HG03135 (cell line): ENCODE results near the gene ACTL7B.
"Not testable (repeated sequence)": the region's sequence is repeated elsewhere in the genome, so short reads cannot be mapped to it uniquely, and the experiment has no call there.

Experiments
- ATAC-seq: cut with Tn5 transposase; IDR thresholded peaks from one replicate; pipeline ENCODE4 v1.9.1; 2021; ENCODE audit warnings: mild to moderate bottlenecking, moderate library complexity; ENCODE audit not compliant: unreplicated experiment

The ACTL7B gene, protein sequence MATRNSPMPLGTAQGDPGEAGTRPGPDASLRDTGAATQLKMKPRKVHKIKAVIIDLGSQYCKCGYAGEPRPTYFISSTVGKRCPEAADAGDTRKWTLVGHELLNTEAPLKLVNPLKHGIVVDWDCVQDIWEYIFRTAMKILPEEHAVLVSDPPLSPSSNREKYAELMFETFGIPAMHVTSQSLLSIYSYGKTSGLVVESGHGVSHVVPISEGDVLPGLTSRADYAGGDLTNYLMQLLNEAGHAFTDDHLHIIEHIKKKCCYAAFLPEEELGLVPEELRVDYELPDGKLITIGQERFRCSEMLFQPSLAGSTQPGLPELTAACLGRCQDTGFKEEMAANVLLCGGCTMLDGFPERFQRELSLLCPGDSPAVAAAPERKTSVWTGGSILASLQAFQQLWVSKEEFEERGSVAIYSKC

DNA sequence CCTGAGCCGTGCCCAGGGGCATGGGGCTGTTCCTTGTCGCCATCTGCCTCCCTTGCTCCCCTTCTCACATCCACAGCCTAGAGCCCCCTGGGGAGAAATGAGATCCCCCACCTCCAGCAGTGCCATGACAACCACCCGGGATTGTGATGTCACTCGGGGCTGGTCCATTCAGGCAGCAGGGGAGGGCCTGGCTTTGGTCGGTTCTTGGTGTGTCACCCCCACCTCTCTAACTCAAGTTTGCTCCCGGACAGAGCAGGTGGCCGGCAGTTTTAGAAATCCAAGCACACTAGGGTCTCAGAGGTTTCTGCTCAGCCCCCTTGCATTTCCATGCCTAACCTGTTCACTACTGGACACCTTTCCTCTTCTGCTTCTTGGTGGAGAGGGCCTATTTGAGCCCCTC lies at the start of gene ACTL7B:
Gene ACTL7B, minus strand, starts transcription at position 99 of the 400 bp plus-strand sequence. Its CDS starts 56 bp downstream, at position 43.
- no peak for ATAC-seq

DNA sequence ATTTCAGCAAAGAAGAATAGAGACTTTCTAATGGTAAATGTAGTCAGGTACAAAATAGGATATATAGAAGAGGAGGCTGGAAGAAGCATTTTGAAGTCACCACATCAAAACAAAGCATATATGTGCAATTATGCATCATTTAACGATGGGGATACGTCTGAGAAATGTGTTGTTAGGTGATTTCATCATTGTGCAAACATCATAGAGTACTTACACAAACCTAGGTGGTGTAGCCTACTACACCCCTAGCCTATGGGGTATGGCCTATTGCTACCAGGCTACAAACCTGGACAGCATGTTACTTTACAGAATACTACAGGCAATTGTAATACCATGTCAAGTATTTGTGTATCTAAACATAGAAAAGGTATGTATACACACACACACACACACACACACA lies 49.7 kb upstream of the ACTL7B start:
- no peak for ATAC-seq

DNA sequence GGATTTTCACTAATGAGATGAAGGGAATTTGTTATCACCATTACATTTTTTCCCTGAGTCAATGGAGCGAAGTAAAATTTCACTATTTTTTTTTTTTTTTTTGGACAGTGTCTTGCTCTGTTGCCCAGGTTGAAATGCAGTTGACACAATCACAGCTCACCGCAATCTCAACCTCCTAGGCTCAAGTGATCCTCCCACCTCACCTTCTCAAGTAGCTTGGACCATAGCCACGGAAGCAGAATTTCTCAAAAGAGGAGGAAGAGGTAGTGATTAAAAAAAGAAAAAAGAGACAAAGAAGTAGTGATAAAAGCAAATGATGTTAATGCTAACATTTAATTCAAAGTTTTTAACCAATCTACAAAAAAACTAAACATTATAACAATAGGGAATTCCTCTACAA lies 48.4 kb upstream of the ACTL7B start:
- ATAC-seq, result no peak

DNA sequence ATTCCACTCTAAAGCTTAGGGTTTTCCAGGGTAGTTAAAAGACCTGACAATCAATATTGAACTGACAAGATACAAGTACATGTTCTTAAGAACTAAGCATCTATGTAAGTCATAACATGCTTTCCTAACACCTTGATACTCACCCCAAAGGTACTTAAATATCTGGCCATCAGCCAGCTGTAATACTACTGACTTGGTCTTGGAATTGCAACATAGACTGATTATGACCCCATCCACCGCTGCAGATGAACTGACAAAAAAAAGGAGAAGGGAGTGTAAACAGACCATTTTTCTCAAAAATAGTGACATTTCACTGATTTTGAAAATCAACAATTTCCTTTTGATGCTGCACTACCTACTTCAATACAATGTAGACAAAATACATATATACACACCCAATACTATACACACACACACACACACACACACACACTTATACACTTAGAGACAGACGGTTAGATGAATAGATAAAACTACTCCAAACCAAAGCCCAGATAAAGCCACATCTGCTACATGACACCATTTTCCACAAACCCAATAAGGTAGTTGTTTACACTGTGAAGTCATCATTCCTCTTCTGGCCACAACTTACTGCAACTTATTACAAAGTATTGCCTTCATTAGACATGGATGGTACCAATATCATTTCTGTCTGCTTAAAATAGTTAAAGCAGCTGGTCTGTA lies 47.8 kb upstream of the ACTL7B start:
- no peak for ATAC-seq

DNA sequence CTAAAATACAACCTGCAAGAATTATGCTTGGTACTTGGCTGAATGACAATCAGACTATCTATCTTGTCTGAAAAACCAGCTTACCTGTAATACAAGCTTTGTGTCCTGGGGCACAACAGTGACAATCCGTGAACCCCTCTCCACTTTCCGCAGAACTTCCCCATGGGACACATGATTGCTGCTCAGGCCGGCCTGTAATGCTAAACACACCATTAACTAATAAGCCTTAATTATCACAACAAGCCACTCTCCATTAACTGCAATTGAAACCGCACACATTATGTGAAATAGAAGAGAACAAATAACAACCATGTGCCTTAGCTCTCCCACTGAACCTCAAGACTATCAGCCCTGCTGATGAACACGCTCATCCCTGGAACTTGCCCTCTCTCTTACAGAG lies 44.4 kb upstream of the ACTL7B start:
- no peak for ATAC-seq

DNA sequence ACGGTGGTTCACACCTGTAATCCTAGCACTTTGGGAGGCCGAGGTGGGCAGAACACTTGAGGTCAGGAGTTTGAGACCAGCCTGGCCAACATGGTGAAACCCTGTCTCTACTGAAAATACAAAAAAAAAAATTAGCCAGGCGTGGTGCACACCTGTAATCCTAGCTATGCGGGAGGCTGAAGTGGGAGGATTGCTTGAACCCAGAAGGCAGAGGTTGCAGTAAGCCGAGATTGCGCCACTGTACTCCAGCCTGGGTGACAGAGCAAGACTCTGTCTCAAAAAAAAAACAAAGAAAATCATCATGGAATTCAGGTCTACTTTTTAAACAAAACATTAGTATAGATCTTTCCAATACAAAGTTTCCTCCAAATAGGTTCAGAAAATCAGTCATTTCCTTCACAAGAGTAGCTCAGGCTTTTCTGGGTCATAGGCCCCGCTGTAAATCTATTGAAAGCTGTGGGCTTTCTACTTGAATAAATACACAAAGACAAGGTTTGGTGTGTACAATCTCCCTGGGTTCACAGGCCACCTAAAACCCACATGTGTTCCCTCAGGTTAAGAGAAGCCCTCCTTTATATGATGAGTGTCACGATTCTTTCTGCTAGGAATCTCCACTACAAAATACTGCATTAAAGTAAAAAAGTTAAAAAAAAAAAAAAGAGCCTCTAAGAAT lies 43.4 kb upstream of the ACTL7B start:
- ATAC-seq, result not testable (repeated sequence)

DNA sequence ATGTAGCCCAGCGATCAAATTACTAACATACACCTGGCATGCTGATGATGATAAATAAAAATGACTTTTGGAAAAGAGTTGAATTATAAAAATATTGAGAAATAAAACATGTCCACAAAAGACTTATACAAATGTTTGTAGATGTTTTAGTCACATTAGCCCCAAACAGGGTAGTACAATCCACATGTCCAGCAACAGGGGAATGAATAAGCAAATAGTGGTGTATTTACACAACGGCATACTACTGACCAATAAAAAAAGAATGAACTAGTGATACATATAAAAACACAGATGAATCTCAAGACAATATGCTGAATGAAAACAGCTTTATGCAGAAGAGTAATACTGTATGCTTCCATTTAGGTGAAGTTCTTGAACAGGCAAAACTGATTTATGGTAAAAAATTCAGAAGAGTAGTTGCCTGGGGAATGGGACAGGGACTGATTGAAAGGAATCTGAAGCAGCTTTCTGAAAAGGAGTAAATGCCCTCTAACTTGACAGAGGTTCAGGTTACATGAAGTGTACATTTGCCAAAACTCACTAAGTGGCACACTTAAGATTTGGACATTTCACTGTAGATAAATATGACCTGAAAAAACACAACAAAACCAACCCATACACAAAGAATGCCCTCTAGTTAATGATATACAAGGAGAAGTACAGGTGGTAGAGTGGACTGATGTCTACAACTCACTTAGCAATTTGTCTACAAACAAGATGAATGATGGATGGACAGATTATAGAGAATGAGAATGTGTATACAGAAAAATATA lies 41.7 kb upstream of the ACTL7B start:
- ATAC-seq, result no peak

DNA sequence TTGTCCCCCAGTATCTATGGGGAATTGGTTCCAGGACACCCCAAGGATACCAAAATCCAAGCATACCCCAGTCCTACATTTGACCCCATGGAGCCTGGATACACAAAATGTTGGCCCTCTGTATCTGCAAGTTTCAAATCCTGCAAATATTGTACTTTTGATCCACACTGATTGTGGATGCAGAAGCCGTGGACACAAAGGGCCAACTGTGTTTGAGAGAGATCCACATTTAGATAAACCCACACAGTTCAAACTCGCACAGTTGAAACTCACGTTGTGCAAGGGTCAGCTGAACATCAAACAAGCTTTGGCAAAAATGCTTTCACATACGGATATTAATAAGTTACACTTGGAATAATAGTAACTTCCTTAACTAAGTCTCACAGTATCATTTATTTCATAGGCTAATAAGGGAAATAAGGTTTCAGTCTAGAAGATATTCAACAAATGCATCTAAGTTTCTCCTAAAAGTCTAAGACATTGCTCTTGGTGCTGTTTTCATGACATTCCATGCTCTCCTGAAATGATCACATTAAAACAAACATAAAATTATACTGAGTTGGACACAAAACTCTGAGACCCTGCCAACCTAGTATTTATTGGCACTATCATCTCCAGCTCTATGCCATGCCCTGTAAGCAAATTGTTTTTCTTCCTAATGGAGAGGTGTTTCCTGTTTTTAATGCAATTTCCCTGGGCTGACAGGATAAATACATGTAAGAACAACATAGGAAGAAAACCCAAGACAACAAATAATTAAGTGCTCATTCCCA lies 38.6 kb upstream of the ACTL7B start:
- no peak for ATAC-seq

DNA sequence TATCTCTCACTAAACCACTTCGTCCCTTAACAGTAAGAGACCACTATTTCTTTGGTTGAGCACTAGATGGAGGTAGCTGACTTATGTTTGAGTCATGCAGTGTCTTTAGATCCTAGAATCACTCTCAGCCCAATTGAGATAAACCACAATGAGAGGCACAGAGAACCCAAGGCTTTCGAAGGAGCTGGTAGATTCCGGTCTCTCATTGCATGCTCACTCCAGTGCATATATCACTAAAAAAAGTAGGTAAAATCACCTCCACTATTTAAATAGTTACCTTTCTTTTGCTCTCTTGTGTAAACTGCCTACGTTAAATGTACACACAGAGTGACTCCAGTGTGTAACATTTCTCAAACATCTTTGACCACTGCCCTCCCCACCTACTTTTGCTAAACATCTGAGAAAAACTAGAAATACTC lies 33.9 kb upstream of the ACTL7B start:
- no peak for ATAC-seq

DNA sequence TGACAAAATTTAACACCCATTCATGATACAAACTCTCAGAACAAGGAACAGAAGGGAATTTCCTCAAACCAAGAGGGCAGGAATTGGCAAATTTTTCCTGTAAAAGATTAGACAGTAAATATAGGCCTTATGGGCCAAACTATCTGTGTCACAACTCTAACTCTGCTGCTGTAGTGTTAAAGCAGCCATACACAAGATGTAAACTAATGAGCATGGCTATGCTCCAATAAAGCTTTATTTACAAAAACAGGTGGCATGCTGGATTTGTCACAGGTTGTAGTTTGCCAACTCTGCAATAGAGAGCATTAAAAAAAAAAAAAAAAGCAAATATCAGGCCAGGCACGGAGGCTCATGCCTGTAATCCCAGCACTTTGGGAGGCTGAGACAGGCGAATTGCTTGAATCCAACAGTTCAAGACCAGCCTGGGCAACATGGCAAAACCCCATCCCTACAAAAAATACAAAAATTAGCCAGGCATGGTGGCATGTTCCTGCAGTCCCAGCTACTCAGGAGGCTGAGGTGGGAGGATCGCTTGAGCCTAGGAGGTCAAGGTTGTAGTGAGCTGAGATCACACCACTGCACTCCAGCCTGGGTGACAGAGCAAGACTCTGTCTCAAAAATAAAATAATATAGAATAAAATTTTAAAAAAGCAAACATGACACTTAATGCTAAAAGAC lies 30.9 kb upstream of the ACTL7B start:
- not testable (repeated sequence) for ATAC-seq

DNA sequence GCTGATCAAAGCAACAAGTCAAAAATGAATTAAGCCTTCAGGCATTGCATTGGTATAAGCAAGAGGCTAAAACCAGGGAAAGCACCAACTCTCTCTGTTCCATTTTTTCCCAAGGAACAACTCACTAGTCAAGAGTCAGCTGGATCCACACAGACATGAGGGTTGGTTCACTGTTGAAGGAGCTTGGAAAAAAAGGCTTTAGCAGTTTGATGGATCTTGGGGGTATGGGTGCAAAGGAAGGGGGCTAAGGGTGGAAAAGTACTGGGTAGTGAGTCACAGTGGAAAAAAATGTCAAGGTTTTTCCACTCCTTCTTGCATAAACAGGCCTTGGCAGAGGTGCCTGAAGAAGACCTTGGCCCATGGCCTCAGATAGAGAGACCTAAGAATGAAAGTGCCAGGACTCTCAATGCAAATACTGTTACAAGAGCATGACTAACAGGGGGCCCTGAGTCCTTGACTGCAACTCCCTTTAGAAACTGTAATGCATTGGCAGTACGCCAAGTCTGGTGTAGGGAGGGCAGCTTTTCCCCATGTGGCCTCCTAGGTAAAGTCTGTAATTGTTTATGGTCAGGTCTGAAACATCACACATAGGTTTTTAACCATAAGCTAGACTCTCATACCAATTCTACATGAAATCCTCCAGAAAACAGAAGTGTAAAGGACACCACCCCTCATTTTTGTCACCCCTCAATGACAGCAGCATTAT lies 30.0 kb upstream of the ACTL7B start:
- peak; percentile 100 for ATAC-seq

DNA sequence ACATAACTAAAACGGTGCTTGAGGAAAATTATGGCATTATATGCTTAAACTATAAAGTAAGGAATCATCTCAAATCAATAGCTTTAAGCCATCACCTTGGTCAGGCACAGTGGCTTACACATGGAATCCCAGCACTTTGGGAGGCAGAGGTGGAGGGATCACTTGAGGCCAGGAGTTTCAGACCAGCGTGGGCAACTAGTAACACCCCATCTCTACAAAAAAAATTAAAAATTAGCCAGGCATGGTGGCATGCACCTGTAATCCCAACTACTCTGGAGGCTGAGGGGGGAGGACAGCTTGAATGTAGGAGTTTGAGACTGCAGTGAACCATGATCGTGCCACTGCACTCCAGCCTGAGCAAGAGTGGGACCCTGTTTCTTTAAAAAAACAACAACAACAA lies 28.9 kb upstream of the ACTL7B start:
- ATAC-seq, result no peak

DNA sequence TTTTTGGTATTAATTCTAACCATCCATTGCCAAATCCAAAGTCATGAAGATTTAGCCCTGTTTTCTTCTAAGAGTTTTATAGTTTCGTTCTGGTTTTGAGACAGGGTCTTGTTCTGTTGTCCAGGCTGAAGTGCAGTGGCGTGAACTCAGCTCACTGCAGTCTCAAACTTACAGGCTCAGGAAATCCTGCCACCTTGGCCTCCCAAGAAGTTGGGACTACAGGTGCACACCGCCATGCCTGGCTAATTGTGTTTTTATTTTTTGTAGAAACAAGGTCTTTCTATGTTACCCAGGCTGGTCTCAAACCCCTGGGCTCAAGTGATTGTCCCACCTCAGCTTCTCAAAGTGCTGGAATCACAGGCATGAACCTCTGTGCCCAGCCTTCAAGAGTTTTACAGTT lies 27.3 kb upstream of the ACTL7B start:
- ATAC-seq, result no peak

DNA sequence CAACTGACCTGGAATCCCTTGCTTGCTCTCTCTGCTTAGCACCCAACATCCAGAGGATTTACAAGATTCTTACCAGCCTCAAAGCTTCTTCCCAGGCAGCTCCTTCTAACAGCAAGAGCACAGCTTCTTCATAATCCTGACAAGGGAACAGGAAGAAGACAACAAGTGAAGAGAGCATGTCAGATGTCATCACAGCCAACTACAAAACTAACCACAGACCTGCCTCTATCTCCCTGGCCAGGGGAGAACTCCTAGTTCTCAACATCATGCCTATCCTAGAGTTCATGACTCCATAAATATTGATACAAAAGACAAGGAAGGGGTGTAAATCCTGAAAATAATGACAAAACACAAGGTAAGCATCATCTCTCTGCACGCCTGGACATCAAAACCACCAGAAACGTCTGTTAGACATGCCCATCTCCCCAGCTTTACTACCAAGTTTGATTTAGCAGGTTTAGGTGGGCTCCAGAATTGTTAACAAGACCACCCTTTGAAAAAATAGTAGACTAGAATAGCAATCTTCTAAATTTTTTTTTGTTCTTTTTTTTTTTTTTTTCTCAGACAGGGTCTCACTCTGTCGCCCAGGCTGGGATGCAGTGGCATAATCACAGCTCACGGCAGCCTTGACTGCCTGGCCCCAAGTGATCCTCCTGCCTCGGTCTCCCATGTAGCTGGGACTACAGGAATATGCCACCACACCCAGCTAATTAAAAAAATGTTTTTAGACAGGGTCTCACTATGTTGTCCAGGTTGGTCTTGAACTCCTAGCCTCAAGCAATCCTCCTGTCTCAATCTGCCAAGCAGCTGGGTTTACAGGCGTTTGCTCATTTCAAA lies 26.5 kb upstream of the ACTL7B start:
- no peak for ATAC-seq

DNA sequence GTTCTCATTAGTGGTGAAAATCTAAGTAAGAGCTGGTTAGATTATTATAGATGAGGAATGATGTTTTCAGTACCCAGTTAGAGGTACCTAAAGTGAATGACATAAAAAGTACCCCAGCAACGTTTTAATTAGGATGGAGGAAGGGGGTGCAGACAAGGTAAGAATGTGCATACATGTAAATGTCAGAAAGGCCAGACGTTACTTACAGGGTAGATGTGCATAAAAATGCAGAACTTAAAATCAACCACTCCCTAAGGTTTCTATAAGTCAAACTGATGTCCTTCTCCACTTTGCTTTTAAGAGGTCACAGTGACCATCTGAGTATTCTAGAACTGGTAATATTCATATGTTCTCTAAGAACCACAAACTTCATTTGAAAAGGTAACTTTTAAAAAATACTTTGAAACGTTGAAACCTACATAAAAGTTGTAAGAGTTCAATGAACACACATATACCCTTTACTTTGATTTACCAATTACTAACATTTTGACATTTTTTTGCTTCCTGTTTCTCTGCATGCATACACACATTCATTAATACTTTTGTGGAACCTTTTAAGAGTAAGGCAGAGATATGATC lies 25.0 kb upstream of the ACTL7B start:
- ATAC-seq, result no peak

DNA sequence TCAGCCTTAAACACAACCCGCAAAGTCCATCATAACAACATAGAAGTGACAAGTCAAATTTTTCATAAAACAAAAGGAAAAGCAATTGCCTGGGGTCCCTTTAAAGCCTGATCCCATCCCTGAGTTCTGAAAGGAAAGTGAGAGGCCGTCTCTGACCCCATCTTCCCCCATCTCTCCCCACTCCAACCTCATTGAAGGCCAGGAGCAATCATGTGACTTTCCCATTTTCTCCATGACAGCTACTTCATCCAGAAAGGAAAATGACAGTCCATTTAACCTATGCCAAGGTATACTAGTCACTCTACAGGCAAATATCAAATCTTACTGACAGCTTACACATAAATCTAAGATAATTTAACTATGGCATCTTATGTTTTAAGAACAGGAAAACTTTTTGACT lies 21.7 kb upstream of the ACTL7B start:
- no peak for ATAC-seq

DNA sequence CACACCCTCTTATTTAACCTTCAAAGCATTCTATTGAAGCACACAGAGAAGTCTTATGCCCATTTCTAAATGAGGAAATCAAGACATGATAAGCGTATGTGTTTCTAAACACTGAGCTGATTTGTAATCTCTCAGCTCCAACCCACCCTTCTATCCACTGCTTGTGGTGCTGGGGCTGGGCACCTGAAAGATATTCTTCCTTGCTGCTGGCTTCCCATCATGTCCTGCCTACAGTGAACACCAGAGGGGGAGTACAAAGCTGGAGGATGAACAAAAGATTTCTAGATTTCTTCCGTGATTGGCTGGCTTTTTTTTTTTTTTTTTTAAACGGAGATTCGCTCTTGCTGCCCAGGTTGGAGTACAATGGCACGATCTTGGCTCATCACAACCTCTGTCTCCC lies 20.6 kb upstream of the ACTL7B start:
- no peak for ATAC-seq
